Sigmoid colon (tissue), 7 donors: ENCODE results near the gene IGF2R. TPM values are rescaled to one million over a fixed set of nuclear protein-coding genes. Genes with fewer than 3 reads are reported as not detected.

ENCODE experiments used
- DNase-seq: peaks from one replicate; pipeline ENCODE4 v3.0.0-alpha.2; 2019
- H3K27ac ChIP-seq, 4 donors: fragments of 200-600 bp; sonication (generic); one replicate each; pipeline ENCODE4 v1.5.1; 2016 to 2019; ENCODE audit warnings: mild to moderate bottlenecking in 1 of 4
- H3K27me3 ChIP-seq, 3 donors: fragments of 200-600 bp; sonication (generic); one replicate each; pipeline ENCODE4 v1.5.1; 2019; ENCODE audit warnings: mild to moderate bottlenecking in 1 of 3
- H3K36me3 ChIP-seq, 4 donors: fragments of 200-600 bp; sonication (generic); one replicate each; pipeline ENCODE4 v1.5.1; 2016 to 2019
- H3K4me1 ChIP-seq, 4 donors: fragments of 200-600 bp; sonication (generic); one replicate each; pipeline ENCODE4 v1.5.1; 2017 to 2019
- H3K4me3 ChIP-seq, 4 donors: fragments of 200-600 bp; sonication (generic); one replicate each; pipeline ENCODE4 v1.5.1; 2017 to 2019; ENCODE audit warnings: mild to moderate bottlenecking in 2 of 4, moderate library complexity in 1 of 4
- H3K9me3 ChIP-seq, 4 donors: fragments of 200-600 bp in 3 of 4; sonication (generic) in 3 of 4; one replicate each; pipeline versions ENCODE4 v1.5.1 to v1.6.1; 2013 to 2019
- CTCF ChIP-seq, 4 experiments: fragments of 450-650 bp in 3 of 4; fragments of 200-600 bp in 1 of 4; IDR thresholded peaks; one replicate each; pipeline ENCODE4 v1.5.1; 2016 to 2019; ENCODE audit warnings: antibody characterized with exemption in 4 of 4, mild to moderate bottlenecking in 3 of 4, moderate library complexity in 2 of 4
- EP300 ChIP-seq, 4 donors: sonication (generic); formaldehyde crosslinking; IDR thresholded peaks; one replicate each; pipeline ENCODE4 v1.6.1; 2017; ENCODE audit warnings: antibody characterized with exemption in 4 of 4
- POLR2A ChIP-seq, 2 donors: fragments of 450-650 bp; IDR thresholded peaks; one replicate each; pipeline ENCODE4 v1.6.1; 2016; ENCODE audit warnings: antibody characterized with exemption in 2 of 2, mild to moderate bottlenecking in 2 of 2, moderate library complexity in 2 of 2
- POLR2AphosphoS5 ChIP-seq, 4 donors: sonication (generic); formaldehyde crosslinking; IDR thresholded peaks; one replicate each; pipeline ENCODE4 v1.6.1; 2017; ENCODE audit warnings: antibody characterized with exemption in 4 of 4
- WGBS, 2 donors: extraction: QIAGEN DNeasy Blood & Tissue Kit; methylation state at CpG; one replicate each; pipeline ENCODE4 v1.1.7; 2013; 5-methylcytosine and 5-hydroxymethylcytosine counted together
- intact Hi-C: fragments of 100-400 bp; cut with DNase I; formaldehyde crosslinking; loops from one replicate; pipeline ENCODE4 v1.15.1; 2023
- polyA plus RNA-seq, 3 donors: library from polyadenylated mRNA; stranded (reverse); fragments of 200-250 nt; gene quantifications; one replicate each; pipeline ENCODE4 v1.2.3, GENCODE V29; 2013
- total RNA-seq, 4 donors: library from RNA; depleted of rRNA; stranded (reverse); fragments of >200 nt; gene quantifications; one replicate each; pipeline ENCODE4 v1.1.0, GENCODE V29; 2016
- donor health status: healthy with polysubstance abuse.
- donor health status: Bipolar disorder and iron deficiency.
- donor health status: healthy.

Gene IGF2R
- total and polyA plus RNA-seq, 7 donors, result 3.6 to 80.9 (median 41.3) TPM

GRCh38 chr6:160141001-160141726 is 172.3 kb downstream of the IGF2R start:
- Histone ChIP-seq H3K4me3 (no peak overlapping the region), H3K9me3 (no peaks in the 10 kb centered on the region), H3K27me3 (no peaks in the 10 kb centered on the region), H3K4me1 (peaks cover 0 to 58% (median 48%) of the 10 kb centered on the region in 4 donors), H3K36me3 (no peaks in the 10 kb centered on the region), H3K27ac (peak overlapping the region; percentile 67 to 89 (median 84))
- intact Hi-C loops, result loop anchor here (1.0 to 10.0 kb wide), 4 partner anchors 30 to 246 kb away; partner anchors contain the start of gene SLC22A2
- 28 to 55% methylated on average over 5 of the region's 5 CpGs for WGBS, 2 donors
- TF ChIP-seq POLR2AphosphoS5 (IDR thresholded peaks at IDR 0.05) (peak; percentile 29 to 62 (median 32)), POLR2A (IDR thresholded peaks at IDR 0.05) (no peak), EP300 (IDR thresholded peaks at IDR 0.05) (peak in 1 of 4 donors; percentile 31), CTCF (IDR thresholded peaks at IDR 0.05) (no peak)
- DNase-seq, result peak; percentile 70

- TF ChIP-seq POLR2A (IDR thresholded peaks at IDR 0.05) (no peak), EP300 (IDR thresholded peaks at IDR 0.05) (no peak), CTCF (IDR thresholded peaks at IDR 0.05) (no peak), POLR2AphosphoS5 (IDR thresholded peaks at IDR 0.05) (no peak)
- intact Hi-C loops, result loop anchor here (5.0 to 10.0 kb wide), 2 partner anchors 113 to 245 kb away; partner anchors contain the start of gene SLC22A2
- peaks cover 0 to 67% (median 56%) of the 10 kb centered on the region in 4 donors for H3K4me1 ChIP-seq
- peak; percentile 56 for DNase-seq
- 81 to 84% methylated on average over 8 of the region's 8 CpGs for WGBS, 2 donors
- no peaks in the 10 kb centered on the region for H3K27me3 ChIP-seq
- H3K27ac ChIP-seq, result peak overlapping the region; percentile 67 to 89 (median 84)
- H3K9me3 ChIP-seq, result no peaks in the 10 kb centered on the region
- H3K4me3 ChIP-seq, result no peak overlapping the region
- no peaks in the 10 kb centered on the region for H3K36me3 ChIP-seq
Measured at GRCh38 chr6:160142115-160142715, 173.3 kb downstream of the IGF2R start.

- WGBS, 2 donors, result 88 to 93% methylated on average over 6 of the region's 6 CpGs
- H3K27me3 ChIP-seq, result no peaks in the 10 kb centered on the region
- H3K27ac ChIP-seq, result peak overlapping the region; percentile 66 to 89 (median 80)
- DNase-seq, result no peak
- no peaks in the 10 kb centered on the region for H3K36me3 ChIP-seq
- TF ChIP-seq POLR2AphosphoS5 (IDR thresholded peaks at IDR 0.05), result no peak
- TF ChIP-seq CTCF (IDR thresholded peaks at IDR 0.05), result no peak
- no peak for TF ChIP-seq EP300 (IDR thresholded peaks at IDR 0.05)
- no peak for TF ChIP-seq POLR2A (IDR thresholded peaks at IDR 0.05)
- intact Hi-C loops, result loop anchor here (10.0 kb wide), 1 partner anchor 108 kb away; the partner anchor contains the start of gene SLC22A2
- H3K9me3 ChIP-seq, result no peaks in the 10 kb centered on the region
- H3K4me3 ChIP-seq, result no peak overlapping the region
- peaks cover 0 to 40% (median 36%) of the 10 kb centered on the region in 4 donors for H3K4me1 ChIP-seq
Measured at GRCh38 chr6:160146454-160147145, 177.7 kb downstream of the IGF2R start.

- no peaks in the 10 kb centered on the region for H3K9me3 ChIP-seq
- peak; percentile 78 for DNase-seq
- intact Hi-C loops, result loop anchor here (10.0 kb wide), 1 partner anchor 108 kb away; the partner anchor contains the start of gene SLC22A2
- H3K4me1 ChIP-seq, result peaks cover 0 to 35% (median 31%) of the 10 kb centered on the region in 4 donors
- 84 to 92% methylated on average over 3 of the region's 3 CpGs for WGBS, 2 donors
- TF ChIP-seq POLR2AphosphoS5 (IDR thresholded peaks at IDR 0.05), result peak; percentile 71 to 83 (median 74)
- peak; percentile 46 to 87 (median 73) for TF ChIP-seq EP300 (IDR thresholded peaks at IDR 0.05)
- TF ChIP-seq CTCF (IDR thresholded peaks at IDR 0.05), result no peak
- TF ChIP-seq POLR2A (IDR thresholded peaks at IDR 0.05), result no peak
- no peaks in the 10 kb centered on the region for H3K36me3 ChIP-seq
- peak overlapping the region; percentile 66 to 89 (median 80) for H3K27ac ChIP-seq
- H3K27me3 ChIP-seq, result no peaks in the 10 kb centered on the region
- no peak overlapping the region for H3K4me3 ChIP-seq
Measured at GRCh38 chr6:160147146-160147536, 178.3 kb downstream of the IGF2R start.
